HL-60 (cell line): ENCODE data around the gene ZNF19.

Source experiments
- GABPA ChIP-seq: IDR thresholded peaks from 2 replicates; pipeline ENCODE4 v1.6.1; 2012; ENCODE audit warnings: low read depth
- POLR2AphosphoS5 ChIP-seq: IDR thresholded peaks from 2 replicates; pipeline ENCODE4 v1.6.1; 2012; ENCODE audit warnings: low read depth
- SPI1 ChIP-seq: IDR thresholded peaks from 2 replicates; pipeline ENCODE4 v1.6.1; 2012; ENCODE audit warnings: low read depth, mild to moderate bottlenecking, borderline replicate concordance
- TF ChIP-seq, protein P1 (sequence below): IDR thresholded peaks from one replicate; pipeline ENCODE4 v1.5.1; 2011; ENCODE audit warnings: low read length, control low read depth, inconsistent platforms; ENCODE audit not compliant: insufficient read depth
- TF ChIP-seq, protein P2 (sequence below): IDR thresholded peaks from 2 replicates; pipeline ENCODE4 v1.6.1; 2012; ENCODE audit warnings: low read depth; ENCODE audit not compliant: insufficient replicate concordance

DNA sequence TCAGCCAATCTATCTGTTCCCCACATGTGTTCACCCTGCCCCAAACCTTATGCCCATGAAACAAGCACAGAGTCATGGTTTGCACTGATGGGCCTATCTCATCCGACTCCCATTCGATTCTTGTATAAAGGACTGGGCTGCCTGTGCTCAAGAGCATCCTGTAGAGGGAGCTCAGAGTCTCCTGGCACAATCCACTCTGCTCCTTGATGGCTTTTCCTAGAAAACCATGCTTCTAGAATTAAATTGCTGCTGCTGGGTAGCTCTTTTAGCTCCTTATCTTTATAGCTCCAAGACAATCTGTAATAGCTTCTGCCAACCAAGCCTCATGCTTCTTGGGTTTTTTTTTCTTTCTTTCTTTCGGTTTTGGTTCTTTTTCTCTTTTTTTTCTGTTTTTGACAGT, 9.7 kb downstream of the ZNF19 start:
- TF ChIP-seq, protein P1, sequence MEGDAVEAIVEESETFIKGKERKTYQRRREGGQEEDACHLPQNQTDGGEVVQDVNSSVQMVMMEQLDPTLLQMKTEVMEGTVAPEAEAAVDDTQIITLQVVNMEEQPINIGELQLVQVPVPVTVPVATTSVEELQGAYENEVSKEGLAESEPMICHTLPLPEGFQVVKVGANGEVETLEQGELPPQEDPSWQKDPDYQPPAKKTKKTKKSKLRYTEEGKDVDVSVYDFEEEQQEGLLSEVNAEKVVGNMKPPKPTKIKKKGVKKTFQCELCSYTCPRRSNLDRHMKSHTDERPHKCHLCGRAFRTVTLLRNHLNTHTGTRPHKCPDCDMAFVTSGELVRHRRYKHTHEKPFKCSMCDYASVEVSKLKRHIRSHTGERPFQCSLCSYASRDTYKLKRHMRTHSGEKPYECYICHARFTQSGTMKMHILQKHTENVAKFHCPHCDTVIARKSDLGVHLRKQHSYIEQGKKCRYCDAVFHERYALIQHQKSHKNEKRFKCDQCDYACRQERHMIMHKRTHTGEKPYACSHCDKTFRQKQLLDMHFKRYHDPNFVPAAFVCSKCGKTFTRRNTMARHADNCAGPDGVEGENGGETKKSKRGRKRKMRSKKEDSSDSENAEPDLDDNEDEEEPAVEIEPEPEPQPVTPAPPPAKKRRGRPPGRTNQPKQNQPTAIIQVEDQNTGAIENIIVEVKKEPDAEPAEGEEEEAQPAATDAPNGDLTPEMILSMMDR, result peak; percentile 40
- TF ChIP-seq, protein P2, sequence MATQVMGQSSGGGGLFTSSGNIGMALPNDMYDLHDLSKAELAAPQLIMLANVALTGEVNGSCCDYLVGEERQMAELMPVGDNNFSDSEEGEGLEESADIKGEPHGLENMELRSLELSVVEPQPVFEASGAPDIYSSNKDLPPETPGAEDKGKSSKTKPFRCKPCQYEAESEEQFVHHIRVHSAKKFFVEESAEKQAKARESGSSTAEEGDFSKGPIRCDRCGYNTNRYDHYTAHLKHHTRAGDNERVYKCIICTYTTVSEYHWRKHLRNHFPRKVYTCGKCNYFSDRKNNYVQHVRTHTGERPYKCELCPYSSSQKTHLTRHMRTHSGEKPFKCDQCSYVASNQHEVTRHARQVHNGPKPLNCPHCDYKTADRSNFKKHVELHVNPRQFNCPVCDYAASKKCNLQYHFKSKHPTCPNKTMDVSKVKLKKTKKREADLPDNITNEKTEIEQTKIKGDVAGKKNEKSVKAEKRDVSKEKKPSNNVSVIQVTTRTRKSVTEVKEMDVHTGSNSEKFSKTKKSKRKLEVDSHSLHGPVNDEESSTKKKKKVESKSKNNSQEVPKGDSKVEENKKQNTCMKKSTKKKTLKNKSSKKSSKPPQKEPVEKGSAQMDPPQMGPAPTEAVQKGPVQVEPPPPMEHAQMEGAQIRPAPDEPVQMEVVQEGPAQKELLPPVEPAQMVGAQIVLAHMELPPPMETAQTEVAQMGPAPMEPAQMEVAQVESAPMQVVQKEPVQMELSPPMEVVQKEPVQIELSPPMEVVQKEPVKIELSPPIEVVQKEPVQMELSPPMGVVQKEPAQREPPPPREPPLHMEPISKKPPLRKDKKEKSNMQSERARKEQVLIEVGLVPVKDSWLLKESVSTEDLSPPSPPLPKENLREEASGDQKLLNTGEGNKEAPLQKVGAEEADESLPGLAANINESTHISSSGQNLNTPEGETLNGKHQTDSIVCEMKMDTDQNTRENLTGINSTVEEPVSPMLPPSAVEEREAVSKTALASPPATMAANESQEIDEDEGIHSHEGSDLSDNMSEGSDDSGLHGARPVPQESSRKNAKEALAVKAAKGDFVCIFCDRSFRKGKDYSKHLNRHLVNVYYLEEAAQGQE, result no peak
- TF ChIP-seq POLR2AphosphoS5, result no peak
- no peak for TF ChIP-seq GABPA
- TF ChIP-seq SPI1, result no peak
